K562 (cell line): ENCODE results near the gene GPC3. TPM values are rescaled to one million over a fixed set of nuclear protein-coding genes. Genes with fewer than 3 reads are reported as not detected.

Source experiments
- ATAC-seq: fragments of 200-7000 bp; cut with Tn5 transposase; 3 replicates; pipeline ENCODE4 v1.9.1; 2020; ENCODE audit warnings: moderate library complexity
- BruUV-seq: library from RNA; stranded (reverse); fragments of 400-500 nt; replicated peaks from 2 replicates; lab custom pipeline; 2021; lab: Mats Ljungman, UMichigan
- CTCF ChIA-PET: fragments of 300-600 bp; formaldehyde crosslinking; extraction: SDS; loops from one replicate; lab custom pipeline; 2021; ENCODE audit warnings: low intra/inter-chr PET ratio; lab: Yijun Ruan, JAX
- POLR2A ChIA-PET: fragments of 300-600, 350-650 bp; sonication (Branson Sonifier 250); formaldehyde crosslinking; extraction: SDS; loops from one replicate; lab custom pipeline; 2021; ENCODE audit warnings: antibody characterized with exemption, inconsistent platforms; lab: Yijun Ruan, JAX
- DNase-seq, 4 experiments: peaks; one replicate each; pipeline versions ENCODE4 v3.0.0 to v3.0.0-alpha.2; 2011 to 2018; ENCODE audit warnings: low spot score in 3 of 4, mixed read lengths in 3 of 4; ENCODE audit errors: extremely low read depth in 1 of 4
- FAIRE-seq: peaks from 2 replicates; lab custom pipeline; 2011; peaks lifted over from hg19 to GRCh38; lab: Jason Lieb, UNC
- H2AFZ ChIP-seq: 2 replicates; pipeline ENCODE4 v1.6.0; 2011; ENCODE audit warnings: low read depth, low read length, control low read depth, inconsistent platforms
- H3K27ac ChIP-seq: fragments of 200-600 bp; 3 replicates; pipeline ENCODE4 v1.8.0; 2011; ENCODE audit warnings: low read depth, mild to moderate bottlenecking, control low read depth, inconsistent platforms, low read length, moderate library complexity, mixed read lengths; ENCODE audit errors: extremely low read depth
- H3K27me3 ChIP-seq, 2 experiments: fragments of 300-600 bp in 1 of 2; 2 replicates in 1 of 2; 3 replicates in 1 of 2; pipeline versions ENCODE4 v1.6.0 to v1.8.0; 2011; ENCODE audit warnings: inconsistent platforms in 2 of 2, low read length in 2 of 2, mild to moderate bottlenecking in 1 of 2, mixed read lengths in 1 of 2, moderate library complexity in 1 of 2; ENCODE audit not compliant: control insufficient read depth in 2 of 2, insufficient read depth in 2 of 2
- H3K36me3 ChIP-seq: fragments of 300-600 bp; 3 replicates; pipeline ENCODE4 v1.8.0; 2011; ENCODE audit warnings: mild to moderate bottlenecking, low read length, inconsistent platforms; ENCODE audit not compliant: control insufficient read depth, insufficient read depth
- H3K4me1 ChIP-seq, 2 experiments: fragments of 200-600 bp in 1 of 2; replicated peaks in 1 of 2; 2 replicates in 1 of 2; 3 replicates in 1 of 2; pipeline versions ENCODE4 v1.5.1 to v1.8.0; 2011; ENCODE audit warnings: inconsistent platforms in 2 of 2, low read length in 2 of 2, mild to moderate bottlenecking in 1 of 2, mixed read lengths in 1 of 2, moderate library complexity in 1 of 2; ENCODE audit not compliant: control insufficient read depth in 2 of 2, insufficient read depth in 2 of 2
- H3K4me2 ChIP-seq: 2 replicates; pipeline ENCODE4 v1.6.1; 2011; ENCODE audit warnings: low read length, control low read depth, inconsistent platforms, mixed read lengths; ENCODE audit not compliant: insufficient read depth
- H3K4me3 ChIP-seq: fragments of 200-600 bp; sonication (generic), shearing (Covaris generic); 2 replicates; pipeline ENCODE4 v1.5.1; 2016; ENCODE audit warnings: control low read depth, inconsistent platforms
- H3K79me2 ChIP-seq: fragments of 200-600 bp; 3 replicates; pipeline ENCODE4 v1.8.0; 2011; ENCODE audit warnings: low read length, inconsistent platforms; ENCODE audit not compliant: control insufficient read depth, insufficient read depth
- H3K9ac ChIP-seq, 2 experiments: 2 replicates each; pipeline versions ENCODE4 v1.6.0 to v1.6.1; 2011; ENCODE audit warnings: low read depth in 2 of 2, low read length in 2 of 2, control low read depth in 1 of 2, inconsistent platforms in 1 of 2, mild to moderate bottlenecking in 1 of 2, mixed read lengths in 1 of 2; ENCODE audit not compliant: insufficient read depth in 1 of 2
- H3K9me1 ChIP-seq: one replicate; pipeline ENCODE4 v1.6.0; 2011; ENCODE audit warnings: inconsistent platforms, mild to moderate bottlenecking, low read length, moderate library complexity; ENCODE audit not compliant: control insufficient read depth, insufficient read depth
- H3K9me3 ChIP-seq: replicated peaks from 2 replicates; pipeline ENCODE4 v1.5.1; 2011; ENCODE audit warnings: low read depth, low read length, inconsistent platforms; ENCODE audit not compliant: control insufficient read depth, insufficient read depth
- H4K20me1 ChIP-seq: replicated peaks from 2 replicates; pipeline ENCODE4 v1.6.1; 2011; ENCODE audit warnings: low read length, inconsistent platforms, mixed read lengths; ENCODE audit not compliant: control insufficient read depth, insufficient read depth
- KLF1 ChIP-seq: fragments of 450-650 bp; IDR thresholded peaks from 2 replicates; pipeline ENCODE4 v1.6.1; 2016; ENCODE audit warnings: missing genetic modification characterization, missing compliant biosample characterization
- NFE2 ChIP-seq: IDR thresholded peaks from 2 replicates; pipeline ENCODE4 v1.6.1; 2014; ENCODE audit warnings: antibody characterized with exemption, low read depth
- PTBP1 ChIP-seq: fragments of 200-400 bp; formaldehyde crosslinking; IDR thresholded peaks from 2 replicates; pipeline ENCODE4 v1.6.1; 2017; ENCODE audit warnings: low read depth, low read length
- RBM14 ChIP-seq: fragments of 200-400 bp; formaldehyde crosslinking; IDR thresholded peaks from 2 replicates; pipeline ENCODE4 v1.6.1; 2018; ENCODE audit warnings: low read depth, mild to moderate bottlenecking, low read length, moderate library complexity, borderline replicate concordance; ENCODE audit not compliant: insufficient read depth
- ZBTB1 ChIP-seq: sonication (generic); formaldehyde crosslinking; IDR thresholded peaks from 2 replicates; pipeline ENCODE4 v1.8.1; 2023; ENCODE audit warnings: missing genetic modification reagents, low read depth, mild to moderate bottlenecking, borderline replicate concordance
- ZNF184 ChIP-seq: sonication (generic); formaldehyde crosslinking; IDR thresholded peaks from 2 replicates; pipeline ENCODE4 v1.5.0; 2020; ENCODE audit warnings: missing genetic modification reagents
- WGBS: fragments of 100-300 bp; shearing (Covaris generic); methylation state at CpG from one replicate; pipeline ENCODE4 v1.1.6; 2016; ENCODE audit warnings: low coverage, mixed read lengths; ENCODE audit not compliant: insufficient coverage; ENCODE audit errors: missing lambda C conversion rate; 5-methylcytosine and 5-hydroxymethylcytosine counted together
- in situ Hi-C: fragments of 300-500 bp; cut with MboI; formaldehyde crosslinking; loops from 4 replicates; pipeline ENCODE4 v1.15.0; 2018; ENCODE audit warnings: inconsistent platforms, mixed read lengths
- intact Hi-C: fragments of 100-400 bp; cut with micrococcal nuclease; formaldehyde crosslinking; loops from 2 replicates; pipeline ENCODE4 v1.14.2; 2022
- polyA plus RNA-seq, 8 experiments: library from polyadenylated mRNA; depleted of rRNA in 4 of 8; stranded (reverse) in 5 of 8; unstranded in 3 of 8; fragments of >200 nt; fragmentation: Nextera tagmentation in 2 of 8; fragmentation: Illumina TruSeq in 1 of 8; extraction: Ambion mirVana in 2 of 8; extraction: Trizol in 1 of 8; gene quantifications; 2 replicates each; pipeline versions ENCODE4 v1.2.1 to v1.2.3, GENCODE V29; 2011 to 2014; ENCODE audit warnings: inconsistent platforms in 1 of 8, missing spikeins in 1 of 8
- total RNA-seq, 7 experiments: library from RNA; depleted of rRNA in 6 of 7; stranded (reverse); fragments of >200 nt in 6 of 7; fragmentation: Illumina TruSeq in 2 of 7; extraction: Trizol in 2 of 7; gene quantifications; 2 replicates each; pipeline versions ENCODE4 v1.2.1 to v1.2.3, GENCODE V29; 2011 to 2021; ENCODE audit warnings: low replicate concordance in 1 of 7
- TF ChIP-seq, protein P1 (sequence below): sonication (generic); formaldehyde crosslinking; IDR thresholded peaks from 2 replicates; pipeline ENCODE4 v1.8.0; 2023; ENCODE audit warnings: mild to moderate bottlenecking, missing genetic modification reagents
- TF ChIP-seq, protein P2 (sequence below): IDR thresholded peaks from 2 replicates; pipeline ENCODE4 v1.6.1; 2016; ENCODE audit warnings: missing genetic modification characterization, missing compliant biosample characterization

The GPC3 gene
- total and polyA plus RNA-seq, 9 of the 15 experiments (the other 6 are each of a cell fraction or from before 2014, with no cell fraction given) = 0.42 TPM; not detected in 8

DNA sequence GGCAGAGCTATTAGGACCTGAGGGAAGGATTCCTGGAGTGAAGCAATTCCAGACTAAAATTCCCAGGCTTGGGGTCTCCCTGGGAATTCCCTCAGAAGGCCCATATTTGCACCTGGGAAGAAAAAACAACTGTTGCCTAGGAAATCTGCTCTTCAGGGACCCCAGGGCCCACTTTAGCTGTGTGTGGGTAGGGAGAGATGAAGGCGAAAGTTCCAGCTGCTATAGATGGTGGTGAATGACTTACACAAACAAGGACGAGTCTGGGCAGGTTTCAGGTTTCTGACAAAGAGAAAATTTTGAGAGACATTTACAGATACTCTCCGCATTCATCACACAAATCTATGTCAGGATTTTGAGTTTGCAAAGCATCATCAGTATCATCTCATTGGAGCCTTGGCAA lies 126.1 kb downstream of the GPC3 start:
- ATAC-seq (no peak), DNase-seq (no peak)
- no peak overlapping the region for H2AFZ ChIP-seq
- H3K36me3 ChIP-seq = no peaks in the 10 kb centered on the region
- TF ChIP-seq ZNF184 (CRISPR knock-in tag) (no peak), PTBP1 (no peak), KLF1 (tag) (no peak), NFE2 (no peak), RBM14 (no peak), ZBTB1 (CRISPR knock-in tag) (no peak)
- TF ChIP-seq, protein P1, sequence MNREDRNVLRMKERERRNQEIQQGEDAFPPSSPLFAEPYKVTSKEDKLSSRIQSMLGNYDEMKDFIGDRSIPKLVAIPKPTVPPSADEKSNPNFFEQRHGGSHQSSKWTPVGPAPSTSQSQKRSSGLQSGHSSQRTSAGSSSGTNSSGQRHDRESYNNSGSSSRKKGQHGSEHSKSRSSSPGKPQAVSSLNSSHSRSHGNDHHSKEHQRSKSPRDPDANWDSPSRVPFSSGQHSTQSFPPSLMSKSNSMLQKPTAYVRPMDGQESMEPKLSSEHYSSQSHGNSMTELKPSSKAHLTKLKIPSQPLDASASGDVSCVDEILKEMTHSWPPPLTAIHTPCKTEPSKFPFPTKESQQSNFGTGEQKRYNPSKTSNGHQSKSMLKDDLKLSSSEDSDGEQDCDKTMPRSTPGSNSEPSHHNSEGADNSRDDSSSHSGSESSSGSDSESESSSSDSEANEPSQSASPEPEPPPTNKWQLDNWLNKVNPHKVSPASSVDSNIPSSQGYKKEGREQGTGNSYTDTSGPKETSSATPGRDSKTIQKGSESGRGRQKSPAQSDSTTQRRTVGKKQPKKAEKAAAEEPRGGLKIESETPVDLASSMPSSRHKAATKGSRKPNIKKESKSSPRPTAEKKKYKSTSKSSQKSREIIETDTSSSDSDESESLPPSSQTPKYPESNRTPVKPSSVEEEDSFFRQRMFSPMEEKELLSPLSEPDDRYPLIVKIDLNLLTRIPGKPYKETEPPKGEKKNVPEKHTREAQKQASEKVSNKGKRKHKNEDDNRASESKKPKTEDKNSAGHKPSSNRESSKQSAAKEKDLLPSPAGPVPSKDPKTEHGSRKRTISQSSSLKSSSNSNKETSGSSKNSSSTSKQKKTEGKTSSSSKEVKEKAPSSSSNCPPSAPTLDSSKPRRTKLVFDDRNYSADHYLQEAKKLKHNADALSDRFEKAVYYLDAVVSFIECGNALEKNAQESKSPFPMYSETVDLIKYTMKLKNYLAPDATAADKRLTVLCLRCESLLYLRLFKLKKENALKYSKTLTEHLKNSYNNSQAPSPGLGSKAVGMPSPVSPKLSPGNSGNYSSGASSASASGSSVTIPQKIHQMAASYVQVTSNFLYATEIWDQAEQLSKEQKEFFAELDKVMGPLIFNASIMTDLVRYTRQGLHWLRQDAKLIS (CRISPR knock-in tag) = no peak
- TF ChIP-seq, protein P2, sequence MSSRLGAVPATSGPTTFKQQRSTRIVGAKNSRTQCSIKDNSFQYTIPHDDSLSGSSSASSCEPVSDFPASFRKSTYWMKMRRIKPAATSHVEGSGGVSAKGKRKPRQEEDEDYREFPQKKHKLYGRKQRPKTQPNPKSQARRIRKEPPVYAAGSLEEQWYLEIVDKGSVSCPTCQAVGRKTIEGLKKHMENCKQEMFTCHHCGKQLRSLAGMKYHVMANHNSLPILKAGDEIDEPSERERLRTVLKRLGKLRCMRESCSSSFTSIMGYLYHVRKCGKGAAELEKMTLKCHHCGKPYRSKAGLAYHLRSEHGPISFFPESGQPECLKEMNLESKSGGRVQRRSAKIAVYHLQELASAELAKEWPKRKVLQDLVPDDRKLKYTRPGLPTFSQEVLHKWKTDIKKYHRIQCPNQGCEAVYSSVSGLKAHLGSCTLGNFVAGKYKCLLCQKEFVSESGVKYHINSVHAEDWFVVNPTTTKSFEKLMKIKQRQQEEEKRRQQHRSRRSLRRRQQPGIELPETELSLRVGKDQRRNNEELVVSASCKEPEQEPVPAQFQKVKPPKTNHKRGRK (tag) = no peak
- TF ChIP-seq, all 486 proteins: peak for 0
- ChIA-PET CTCF (no interaction called here), POLR2A (no interaction called here)
- H3K27ac ChIP-seq = no peak overlapping the region
- no TSS peak for BruUV-seq
- no peak overlapping the region for H3K4me2 ChIP-seq
- FAIRE-seq = no peak
- H4K20me1 ChIP-seq = no peaks in the 10 kb centered on the region
- no peaks in the 10 kb centered on the region for H3K9me3 ChIP-seq
- no peaks in the 10 kb centered on the region for H3K79me2 ChIP-seq
- H3K9ac ChIP-seq = no peak overlapping the region
- in situ Hi-C loops = no loop called here
- 0% methylated on average over 3 of the region's 3 CpGs for WGBS
- intact Hi-C loops = no loop called here
- H3K9me1 ChIP-seq = no peaks in the 10 kb centered on the region
- H3K4me3 ChIP-seq = no peak overlapping the region
- no peaks in the 10 kb centered on the region for H3K4me1 ChIP-seq
- H3K27me3 ChIP-seq = no peaks in the 10 kb centered on the region
